NCI-H1048 (cell line): ENCODE results near the gene HVCN1.

Source experiments
- DNase-seq: peaks from one replicate; lab custom pipeline; 2025; lab: John Stamatoyannopoulos, UW

Gene HVCN1

DNA sequence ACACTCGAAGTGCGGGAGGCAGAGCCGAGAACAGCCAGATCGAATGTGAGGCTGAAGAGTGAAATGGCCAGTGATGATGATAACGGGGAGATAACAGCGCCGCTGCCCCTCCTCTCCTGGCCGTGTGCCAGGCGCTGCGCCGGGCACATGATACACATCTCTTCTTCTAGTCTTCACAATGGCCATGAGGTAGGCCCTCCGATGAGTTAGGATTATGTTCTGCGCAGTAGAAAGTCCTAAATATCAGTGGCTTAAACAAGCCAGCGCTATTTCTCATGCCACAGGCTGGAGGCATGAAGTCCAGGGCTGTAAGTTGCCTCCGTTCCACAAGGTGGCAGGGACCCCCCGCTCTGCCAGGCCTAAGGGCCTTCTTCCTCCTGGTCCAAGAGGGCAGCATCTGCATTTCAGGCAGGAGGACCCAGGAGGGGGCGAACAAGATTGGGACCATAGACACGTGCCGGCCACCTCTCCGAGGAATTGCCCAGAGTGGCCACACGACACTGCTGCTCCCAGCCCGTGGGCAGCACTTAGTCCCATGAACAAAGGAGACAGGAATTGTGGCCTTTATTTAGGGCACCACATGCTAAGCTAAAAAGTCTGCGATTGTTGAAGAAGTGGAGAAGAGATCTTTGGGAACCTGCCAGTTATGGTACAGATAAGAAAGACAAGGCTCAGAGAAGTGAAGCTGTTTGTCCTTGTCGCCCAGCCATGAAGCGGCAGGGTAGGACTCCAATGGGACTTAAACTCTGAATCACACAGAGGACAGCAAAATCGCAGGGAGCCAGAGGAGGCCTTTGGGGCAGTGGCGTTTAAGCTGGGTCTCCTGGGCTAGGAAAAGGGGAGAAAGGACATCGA is 10.9 kb upstream of the HVCN1 start:
- DNase-seq, result no peak

DNA sequence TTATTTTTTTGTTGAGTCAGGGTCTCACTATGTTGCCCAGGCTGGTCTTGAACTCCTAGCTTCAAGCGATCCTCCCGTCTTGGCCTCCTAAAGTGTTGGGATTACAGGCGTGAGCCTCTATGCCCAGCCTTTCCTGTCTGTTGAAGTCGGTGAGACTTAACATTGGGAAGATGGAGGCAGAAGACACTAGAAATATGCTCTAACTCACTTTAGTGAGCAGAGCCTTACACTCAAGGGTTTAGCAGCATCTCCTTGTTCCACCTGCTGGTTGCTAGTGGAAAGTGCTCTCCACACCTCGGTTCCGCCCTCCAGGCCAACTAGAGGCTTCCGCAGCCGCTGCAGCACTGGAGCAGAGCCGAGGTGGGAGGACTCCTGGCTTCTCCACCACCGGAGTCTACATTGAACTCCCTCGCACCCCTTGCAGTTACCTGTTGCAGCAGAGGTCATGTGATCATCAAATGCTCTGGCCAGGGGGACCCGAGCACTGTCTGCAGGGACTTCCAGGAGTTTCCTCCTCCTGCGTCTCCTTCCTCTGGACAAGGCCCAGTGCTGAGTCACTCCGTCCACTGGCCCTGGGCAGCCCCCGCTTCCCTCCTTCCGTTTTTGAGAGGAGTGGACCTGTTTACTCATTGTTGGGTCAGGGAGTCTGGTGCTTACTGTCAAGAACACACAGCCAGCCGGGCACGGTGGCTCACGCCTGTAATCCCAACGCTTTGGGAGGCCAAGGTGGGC is 9.4 kb upstream of the HVCN1 start:
- no peak for DNase-seq

DNA sequence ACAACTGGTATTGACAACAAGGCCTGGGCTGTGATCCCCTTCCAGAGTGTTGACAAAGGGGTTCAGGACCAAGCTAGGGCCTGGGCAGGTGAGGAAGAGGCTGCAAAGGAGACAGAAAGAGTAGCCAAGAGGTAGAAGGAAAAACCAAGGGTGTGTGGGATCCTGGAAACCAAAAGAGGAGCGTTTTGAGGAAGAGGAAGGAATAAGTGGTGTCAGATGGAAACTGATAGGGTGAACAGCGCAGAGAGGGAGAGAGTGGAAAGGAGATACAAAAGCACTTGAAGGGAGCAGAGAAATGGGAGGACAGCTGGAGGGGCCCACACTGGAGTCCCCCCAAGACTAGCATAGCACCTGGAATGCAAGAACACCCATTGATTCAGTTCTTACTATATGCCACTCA is 8.3 kb upstream of the HVCN1 start:
- DNase-seq, result no peak

DNA sequence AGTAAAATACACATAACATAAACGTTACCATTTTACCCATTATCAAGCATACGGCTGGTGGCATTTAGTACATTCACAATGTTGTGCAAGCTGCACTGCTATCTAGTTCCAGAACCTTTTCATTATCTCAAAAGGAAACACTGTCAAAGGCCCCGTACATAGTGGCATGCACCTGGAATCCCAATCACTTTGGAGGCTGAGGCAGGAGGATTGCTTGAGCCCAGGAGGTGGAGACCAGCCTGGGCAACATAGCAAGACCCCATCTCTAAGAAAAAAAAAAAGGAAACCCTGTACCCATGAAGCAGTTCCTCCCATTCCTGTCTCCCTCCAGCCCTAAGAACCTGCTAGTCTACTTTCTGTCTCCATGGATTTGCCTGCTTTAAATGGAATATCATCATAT is 7.4 kb upstream of the HVCN1 start:
- DNase-seq, result no peak

DNA sequence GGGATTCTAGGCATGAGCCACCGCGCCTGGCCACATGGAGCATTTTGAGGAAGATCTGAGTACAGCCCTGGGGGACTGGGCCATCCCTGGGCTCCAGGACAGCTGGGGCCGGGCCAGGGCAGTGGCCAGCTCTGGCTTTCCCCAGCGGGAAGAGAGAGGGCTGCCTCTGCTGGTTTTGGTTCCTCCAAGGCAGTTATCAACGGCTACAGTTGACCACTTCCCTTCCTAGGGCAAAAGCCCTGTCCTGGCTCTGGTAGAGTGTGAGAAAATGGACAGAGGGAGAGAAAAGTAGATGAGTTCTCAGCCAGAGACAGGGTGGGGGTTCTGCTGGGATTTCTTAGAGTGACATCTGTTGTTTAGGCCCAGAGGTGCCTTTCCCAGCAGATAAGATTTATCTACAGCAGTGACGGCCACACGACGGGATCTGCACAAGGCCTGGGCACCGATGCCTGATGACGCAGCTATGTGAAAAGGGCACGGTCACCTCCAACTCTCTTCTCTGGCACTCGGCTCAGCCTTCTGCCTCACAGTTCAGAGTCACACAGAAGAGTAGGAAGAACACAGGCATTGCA is 5.5 kb upstream of the HVCN1 start:
- DNase-seq, result no peak

DNA sequence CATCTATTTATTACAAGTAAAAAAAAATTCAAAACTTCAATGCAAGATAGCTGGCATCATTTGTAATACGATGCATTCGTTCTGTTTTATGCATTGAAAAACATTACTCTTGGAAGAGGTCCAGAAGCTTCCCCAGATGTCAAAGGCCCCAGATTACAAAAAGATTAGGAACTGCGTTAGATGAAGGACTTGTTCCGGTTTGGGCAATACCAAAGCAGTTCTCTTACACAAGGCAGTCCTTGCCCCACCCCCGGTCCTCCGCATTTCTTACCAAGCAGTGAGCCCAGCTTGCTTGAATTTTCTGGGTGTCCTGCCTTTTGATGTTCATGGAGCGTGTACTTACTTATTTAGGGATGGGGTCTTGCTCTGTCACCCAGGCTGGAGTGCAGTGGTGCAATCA is 4.8 kb upstream of the HVCN1 start:
- no peak for DNase-seq

DNA sequence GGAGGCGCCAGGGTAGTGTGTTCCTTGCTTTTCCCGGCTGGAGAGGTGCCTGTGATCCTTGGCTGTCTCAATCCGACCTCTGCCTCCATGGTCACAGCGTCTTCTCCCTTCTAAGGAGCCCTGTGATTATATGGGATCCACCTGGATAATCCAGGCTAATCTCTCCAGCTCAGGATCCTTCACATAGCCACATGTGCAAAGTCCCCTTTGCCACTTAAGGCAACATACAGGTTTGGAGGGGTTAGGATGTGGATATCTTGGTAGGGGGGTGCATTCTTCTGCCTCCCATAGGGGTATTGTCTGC is 1.2 kb upstream of the HVCN1 start:
- DNase-seq, result no peak

DNA sequence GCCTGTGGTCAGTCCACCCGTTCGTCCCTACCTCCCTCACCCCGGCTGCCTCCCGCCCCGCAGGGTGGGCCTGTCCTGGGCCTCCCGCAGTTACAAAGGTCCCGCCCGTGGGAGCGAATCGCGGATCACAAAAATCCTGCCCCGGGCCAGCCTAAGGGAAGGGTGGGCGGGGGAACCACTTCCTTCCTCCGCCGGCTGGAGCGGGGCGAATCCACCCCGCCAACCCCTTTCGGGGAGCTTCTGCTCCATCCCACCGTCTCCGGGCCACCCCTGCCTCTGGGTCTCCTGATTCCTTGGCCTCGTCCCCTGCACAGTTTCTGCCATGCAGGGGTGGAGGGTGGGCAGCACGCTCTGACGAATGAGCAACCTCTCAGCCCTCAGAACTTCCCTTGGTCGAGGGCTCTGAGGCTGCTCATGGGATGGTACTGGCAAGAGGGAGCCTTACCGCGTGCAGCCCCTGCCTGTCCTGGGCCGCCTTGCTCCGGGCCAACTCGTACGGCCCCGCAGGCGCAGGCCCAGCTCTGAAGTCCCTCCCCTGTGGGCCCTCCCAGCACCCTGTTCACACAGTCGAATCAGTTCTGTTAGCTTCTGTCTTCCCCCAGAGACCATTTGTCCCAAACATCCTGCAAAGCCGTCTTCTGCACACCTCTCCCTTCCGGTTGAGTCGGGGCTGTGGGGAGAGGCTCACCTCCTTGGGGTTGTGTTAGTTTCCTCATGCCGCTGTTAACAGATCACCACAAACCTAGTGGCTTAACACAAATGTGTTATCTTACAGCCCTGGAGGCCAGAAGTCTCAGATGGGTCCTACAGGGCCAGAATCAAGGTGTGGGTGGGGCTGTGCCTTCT is 589 bp upstream of the HVCN1 start:
- no peak for DNase-seq

DNA sequence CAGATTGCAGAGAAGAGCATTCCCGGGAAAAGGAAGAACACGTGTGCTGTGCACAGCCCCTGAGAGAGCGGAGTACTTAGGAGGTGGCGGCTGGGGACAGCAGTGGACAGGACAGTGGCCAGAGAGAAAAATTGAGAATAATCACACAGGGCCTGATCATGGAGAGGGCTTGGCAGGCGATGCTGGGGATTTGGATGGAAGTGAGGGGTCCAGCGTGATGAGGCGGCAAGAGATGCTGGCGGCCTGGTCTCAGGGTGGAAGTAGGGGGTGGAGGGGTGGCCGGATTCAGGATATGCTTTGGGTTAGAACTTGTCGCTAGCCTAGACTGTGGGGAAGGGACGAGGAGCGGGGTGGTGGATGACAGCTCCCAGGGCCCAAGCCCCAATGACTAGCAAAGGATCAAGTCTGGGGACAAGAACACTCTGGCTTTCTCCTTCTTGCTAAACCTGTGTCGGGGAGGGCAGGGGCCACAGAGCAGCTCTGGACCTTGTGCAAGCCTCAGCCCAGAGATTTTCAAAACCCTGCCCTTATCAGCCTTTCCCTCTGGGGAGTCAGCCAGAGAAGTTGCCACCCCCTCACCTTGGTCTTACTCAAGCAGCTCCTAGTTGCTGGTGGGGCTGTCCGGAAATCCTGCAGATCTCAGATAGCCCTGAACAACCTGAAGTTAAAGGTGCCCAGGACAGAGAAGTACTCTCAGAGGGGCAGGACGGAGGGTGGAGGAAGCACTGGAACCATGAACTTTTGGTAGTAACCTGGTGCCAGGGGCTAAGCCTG is 1.3 kb downstream of the HVCN1 start:
- no peak for DNase-seq

DNA sequence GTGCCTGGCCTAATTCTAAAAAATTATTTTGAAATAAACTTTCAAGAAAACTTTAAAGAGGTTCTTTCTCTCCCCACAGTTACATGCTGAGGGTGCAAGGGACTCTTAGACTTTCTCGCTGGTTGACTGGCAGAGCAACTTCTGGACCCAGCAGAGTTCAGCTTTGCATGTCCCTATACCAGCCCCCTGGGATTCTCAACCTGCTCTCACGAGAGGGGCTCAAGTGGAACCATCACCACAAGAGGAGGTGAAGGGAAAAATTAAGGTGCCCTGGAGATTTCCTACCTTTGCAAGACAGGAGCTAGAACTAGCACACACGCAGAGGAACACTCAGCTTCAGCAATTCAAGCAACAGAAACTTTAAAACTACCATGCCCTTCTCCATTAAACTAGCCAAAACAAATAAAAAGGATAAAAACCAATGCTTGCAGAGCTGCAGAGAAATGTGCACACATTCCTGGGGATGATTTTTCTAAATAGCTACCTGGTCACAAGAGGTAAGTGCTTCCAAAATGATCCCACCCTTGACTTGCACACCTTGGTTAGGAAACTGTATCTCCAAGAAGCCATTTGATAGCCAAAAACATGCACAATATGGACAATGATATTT is 2.5 kb downstream of the HVCN1 start:
- DNase-seq, result no peak

DNA sequence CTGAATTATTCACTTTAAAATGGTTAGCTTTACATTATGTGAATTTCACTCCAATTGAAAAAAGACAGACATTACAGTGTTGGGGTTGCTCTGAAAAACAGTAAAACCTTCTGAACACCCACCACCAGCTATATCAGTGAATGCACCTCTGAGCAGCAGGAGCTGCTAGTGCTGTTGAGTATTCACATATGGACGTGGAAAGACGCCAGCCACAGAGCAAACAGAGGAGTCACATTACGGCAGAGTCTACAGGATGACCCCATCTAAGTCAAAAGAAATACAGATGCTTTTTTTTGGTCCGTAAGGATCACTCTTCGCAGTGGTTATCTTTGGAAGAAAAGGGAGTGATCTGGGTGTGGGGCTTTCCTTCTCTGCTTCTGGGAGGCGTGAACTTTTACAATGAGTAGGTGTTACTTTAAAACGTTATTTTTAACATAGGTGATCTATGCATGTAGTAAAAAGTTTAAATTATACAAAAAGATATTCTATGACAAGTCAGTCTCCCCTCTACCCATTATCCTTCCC is 4.5 kb downstream of the HVCN1 start:
- no peak for DNase-seq

DNA sequence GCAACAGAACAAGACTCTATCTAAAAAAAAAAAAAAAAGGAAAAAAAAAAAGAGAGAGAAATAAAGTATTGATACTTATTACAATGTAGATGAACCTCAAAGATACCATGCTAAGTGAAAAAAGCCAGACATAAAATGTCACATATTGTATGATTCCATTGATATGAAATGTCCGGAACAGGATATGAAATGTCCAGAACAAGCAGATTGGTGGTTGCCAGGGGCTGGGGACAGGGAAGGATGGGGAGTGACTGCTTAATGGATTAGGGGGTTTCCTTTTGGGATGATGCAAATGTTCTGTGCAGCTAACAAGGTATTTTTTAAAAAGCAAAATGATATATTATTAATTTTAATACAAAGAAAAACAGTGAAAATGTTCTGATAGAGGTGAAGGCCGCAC is 5.0 kb downstream of the HVCN1 start:
- DNase-seq, result no peak

DNA sequence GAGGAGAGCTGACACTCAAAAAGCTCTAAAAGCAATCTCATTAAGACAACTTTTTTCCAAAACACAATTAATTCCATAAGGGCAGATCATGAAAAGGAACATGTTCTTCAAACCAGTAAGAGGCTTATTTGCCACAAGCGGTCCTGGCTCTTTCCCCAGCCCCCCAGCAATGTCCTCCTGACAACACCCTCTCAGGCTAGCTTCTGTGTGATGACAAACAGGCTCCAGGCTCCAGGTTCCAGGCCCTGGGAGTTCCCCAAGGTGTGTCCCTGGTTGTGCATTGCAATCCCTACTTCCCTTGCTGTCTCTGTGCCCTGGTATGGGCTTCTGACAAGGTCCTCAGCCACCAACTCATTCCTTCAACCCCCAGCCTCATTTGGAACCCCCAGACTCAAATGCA is 8.9 kb downstream of the HVCN1 start:
- no peak for DNase-seq

DNA sequence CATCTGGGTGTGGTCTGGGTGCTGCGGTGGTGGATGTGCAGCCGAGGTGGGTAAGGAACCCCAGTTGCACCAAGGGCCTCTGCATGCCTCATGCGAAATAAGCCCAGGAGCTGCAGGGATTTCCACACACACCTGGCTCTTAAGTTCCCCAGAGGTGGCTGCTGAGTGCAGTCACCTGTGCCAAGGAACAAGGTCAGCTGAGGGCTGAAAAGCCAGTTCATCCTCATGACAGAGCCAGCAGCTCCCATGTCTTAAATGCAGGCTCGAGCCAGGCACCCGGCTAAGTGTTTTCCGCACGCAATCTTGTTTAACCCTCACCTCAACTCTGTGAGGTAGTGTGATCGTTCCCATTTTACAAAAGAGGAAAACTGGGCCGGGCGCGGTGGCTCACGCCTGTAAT is 9.7 kb downstream of the HVCN1 start:
- DNase-seq, result no peak

DNA sequence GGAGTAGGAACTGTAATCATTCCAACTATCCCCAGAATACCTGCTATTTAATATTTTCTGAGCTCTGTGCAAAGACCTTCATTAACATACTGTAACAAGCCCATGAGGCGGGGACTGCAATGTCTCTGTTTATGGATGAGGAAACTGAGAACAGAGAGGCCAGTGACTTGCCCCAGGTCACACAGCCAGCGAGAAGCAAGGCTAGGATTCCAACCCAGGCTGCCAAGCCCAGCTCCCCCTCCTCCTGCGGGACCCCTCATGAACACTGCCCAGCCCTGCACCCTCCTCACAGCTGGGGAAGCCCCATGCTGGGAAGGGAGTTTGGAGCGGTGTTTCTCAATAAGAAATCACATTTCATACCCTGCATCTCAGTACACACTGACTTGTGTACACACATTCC is 10.9 kb downstream of the HVCN1 start:
- no peak for DNase-seq

DNA sequence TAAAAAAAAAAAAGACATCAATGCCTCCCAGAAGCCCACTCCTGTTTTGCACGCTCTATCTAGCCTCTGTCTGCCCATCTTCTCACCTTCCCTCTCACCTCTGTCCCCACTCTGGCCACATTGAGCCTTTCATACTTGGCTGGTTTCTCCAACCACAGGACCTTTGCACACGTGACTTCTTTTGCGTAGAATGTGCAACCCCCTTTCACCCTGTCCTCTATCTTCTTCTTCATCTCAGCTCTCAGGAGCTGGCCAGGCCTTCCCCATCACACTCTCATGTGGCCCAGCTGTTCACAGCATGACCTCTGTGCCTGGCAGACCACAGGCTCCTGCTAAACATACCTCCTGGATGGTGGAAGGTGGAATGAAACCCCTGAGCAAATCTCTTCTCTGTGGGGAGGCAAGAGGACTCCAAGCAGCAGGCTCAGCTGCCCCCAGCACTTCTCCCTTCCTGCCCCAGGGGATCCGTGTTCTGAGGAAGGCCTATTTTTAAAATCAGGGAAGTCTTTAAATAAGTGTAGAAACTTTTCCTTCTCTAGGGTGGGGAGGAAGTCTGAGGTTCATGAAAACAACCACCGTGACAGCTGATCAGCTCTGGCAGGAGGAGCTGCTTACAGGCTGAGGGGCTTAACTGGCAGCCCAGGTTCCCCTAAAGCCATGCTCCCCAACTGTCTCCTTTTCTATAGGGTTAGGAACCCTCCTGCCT is 11.6 kb downstream of the HVCN1 start:
- DNase-seq, result no peak

DNA sequence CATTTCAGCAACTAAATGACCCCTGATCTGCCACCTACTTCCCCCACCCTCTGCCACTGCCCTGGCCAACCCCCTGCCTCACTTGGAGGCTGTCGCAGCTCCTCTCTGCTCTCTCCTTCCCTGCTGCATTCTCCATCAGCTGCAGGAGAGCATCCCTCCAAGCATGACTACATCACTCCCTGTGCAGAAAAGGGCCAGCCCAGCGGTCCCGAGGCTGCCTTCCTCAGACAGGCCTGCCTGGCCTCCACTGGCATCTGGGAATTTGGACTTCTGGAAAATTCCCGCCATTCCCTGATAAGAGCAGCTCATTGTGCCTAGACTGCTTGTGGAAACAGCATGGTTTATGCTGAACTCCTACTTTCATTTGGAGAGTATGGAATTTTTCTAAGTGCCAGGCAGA is 12.7 kb downstream of the HVCN1 start:
- DNase-seq, result no peak

DNA sequence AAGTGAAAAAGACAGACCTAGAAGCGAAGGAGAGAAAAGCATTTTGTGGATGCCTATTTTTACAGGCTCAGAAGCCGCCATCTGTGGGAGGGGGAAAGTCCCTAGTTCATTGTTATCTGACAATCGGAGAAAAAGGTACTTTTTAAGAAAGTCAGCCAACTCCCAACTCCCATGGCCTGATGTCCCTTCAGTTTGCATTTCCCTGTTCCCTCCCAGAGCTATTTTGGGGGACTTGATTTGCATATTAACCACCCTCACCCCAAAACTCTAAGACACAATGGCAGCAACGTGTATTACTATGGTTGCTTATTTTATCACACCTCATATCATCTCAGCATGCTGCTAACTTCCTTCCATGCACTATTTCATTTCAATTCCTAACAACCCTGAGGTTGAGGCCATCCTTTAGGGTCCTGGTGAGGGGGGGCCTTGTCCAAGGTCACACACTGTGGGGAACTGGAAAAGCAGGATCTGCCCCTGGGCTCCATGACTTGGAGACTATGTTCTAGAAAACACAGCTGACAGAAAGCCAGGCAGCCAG is 18.7 kb downstream of the HVCN1 start:
- DNase-seq, result no peak

DNA sequence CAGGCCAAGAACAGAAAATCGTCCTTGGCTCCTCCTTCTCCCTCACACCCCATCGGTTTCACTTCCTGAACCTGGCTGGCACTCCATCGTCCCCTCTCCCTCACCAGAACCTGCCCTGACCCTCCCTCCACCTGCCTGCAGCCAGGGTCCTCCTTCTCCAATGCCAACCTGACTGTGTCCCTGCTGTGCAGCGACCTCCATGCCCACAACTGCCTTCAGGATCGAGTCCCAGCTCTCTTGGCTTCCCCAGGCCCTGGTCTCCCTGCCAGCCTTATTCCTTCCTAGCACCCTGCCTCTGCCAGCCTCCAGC is 19.8 kb downstream of the HVCN1 start:
- no peak for DNase-seq

DNA sequence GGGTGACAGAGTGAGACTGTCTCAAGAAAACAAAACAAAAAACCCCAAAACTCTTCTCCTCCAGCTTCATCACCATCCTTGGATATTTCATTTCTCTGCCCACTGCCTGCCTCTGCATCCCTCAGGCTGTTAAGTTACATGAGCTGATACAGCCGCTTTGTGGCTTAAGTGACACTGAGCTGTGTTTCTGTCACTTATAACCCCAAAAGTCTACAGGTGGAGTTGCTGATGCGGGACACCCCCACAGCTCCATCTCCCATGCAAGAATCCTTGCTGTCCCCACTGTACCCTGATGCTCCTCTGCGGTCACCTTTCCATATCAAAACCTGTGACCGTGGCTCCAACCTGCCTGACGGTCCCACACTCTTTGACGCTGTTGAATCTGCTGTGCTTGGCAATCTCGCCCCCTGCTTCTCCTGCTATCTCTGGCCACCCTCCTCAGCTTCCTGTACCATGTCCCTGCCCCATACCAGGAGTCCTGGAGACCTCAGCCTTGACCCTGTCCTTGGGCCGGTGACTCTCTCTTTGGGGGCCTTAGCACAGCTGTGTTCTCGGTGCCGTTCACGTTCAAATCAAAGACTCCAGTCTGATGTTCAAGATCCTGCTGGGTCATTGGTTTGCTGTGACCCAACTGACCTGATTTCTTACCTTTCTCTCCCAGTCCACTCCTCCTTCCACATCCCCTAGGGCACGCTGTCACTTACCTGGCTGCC is 20.3 kb downstream of the HVCN1 start:
- DNase-seq, result no peak
